ENCODE measurements around the gene REEP6. TPM values are rescaled to one million over a fixed set of nuclear protein-coding genes. Genes with fewer than 3 reads are reported as not detected.
A peak's percentile ranks its signal among the peaks of the same experiment; 100 is the strongest.

The REEP6 gene
- polyA plus RNA-seq, 3 donors, result 0.51 to 1.8 (median 0.81) TPM

- Histone ChIP-seq H3K4me2 (replicated peaks; ENCODE audit: extremely low read depth, low read length, poor library complexity, severe bottlenecking) (no peak overlapping the region), H3K9me3 (replicated peaks in 1 of 2; ENCODE audit: control insufficient read depth in 1 of 2, insufficient read depth in 1 of 2, low read length in 2 of 2) (peaks cover 0 to 7% of the 10 kb centered on the region in 2 donors), H3K79me2 (ENCODE audit: insufficient read depth, low read length) (no peaks in the 10 kb centered on the region), H3K27me3 (ENCODE audit: control insufficient read depth in 2 of 2, insufficient read depth in 2 of 2, low read length in 2 of 2) (peaks cover 37 to 38% of the 10 kb centered on the region in 2 donors), H3K36me3 (replicated peaks in 1 of 2; ENCODE audit: control insufficient read depth in 1 of 2, insufficient read depth in 2 of 2, low read length in 2 of 2) (no peaks in the 10 kb centered on the region), H3K9ac (ENCODE audit: insufficient read depth, low read length, poor library complexity, severe bottlenecking) (no peak overlapping the region), H3K27ac (ENCODE audit: low read depth in 1 of 2, low read length in 2 of 2) (no peak overlapping the region), H3K4me1 (ENCODE audit: control insufficient read depth in 1 of 2, insufficient read depth in 2 of 2, low read length in 2 of 2) (peaks cover 7 to 22% of the 10 kb centered on the region in 2 donors), H2AFZ (ENCODE audit: insufficient read depth, low read depth, low read length, poor library complexity, severe bottlenecking) (no peak overlapping the region), H3K4me3 (replicated peaks in 1 of 3; ENCODE audit: low read depth in 2 of 3, low read length in 3 of 3) (no peak overlapping the region), H4K20me1 (ENCODE audit: insufficient read depth, low read length) (peaks cover 56% of the 10 kb centered on the region)
- TF ChIP-seq CTCF (IDR thresholded peaks at IDR 0.05), result peak; percentile 36
- DNase-seq, result no peak
- intact Hi-C loops (cut with micrococcal nuclease), result no loop called here
- Mint-ChIP-seq H3K9me3 (peaks cover 0 to 7% (median 0%) of the 10 kb centered on the region in 7 donors), H3K4me1 (peaks cover 4% of the 10 kb centered on the region), H3K27me3 (ENCODE audit: low read depth in 3 of 3) (peaks cover 25 to 57% (median 42%) of the 10 kb centered on the region in 3 donors), H3K36me3 (peaks cover 0 to 8% of the 10 kb centered on the region in 2 donors), H3K27ac (no peak overlapping the region), H3K4me3 (peak overlapping the region in 1 of 2 donors; percentile 51)
- WGBS (ENCODE audit: insufficient coverage), result 38% methylated on average over 83 of the region's 83 CpGs
These were observed 25.6 kb upstream of the REEP6 start for GRCh38 chr19:1465191-1466016.

DNA sequence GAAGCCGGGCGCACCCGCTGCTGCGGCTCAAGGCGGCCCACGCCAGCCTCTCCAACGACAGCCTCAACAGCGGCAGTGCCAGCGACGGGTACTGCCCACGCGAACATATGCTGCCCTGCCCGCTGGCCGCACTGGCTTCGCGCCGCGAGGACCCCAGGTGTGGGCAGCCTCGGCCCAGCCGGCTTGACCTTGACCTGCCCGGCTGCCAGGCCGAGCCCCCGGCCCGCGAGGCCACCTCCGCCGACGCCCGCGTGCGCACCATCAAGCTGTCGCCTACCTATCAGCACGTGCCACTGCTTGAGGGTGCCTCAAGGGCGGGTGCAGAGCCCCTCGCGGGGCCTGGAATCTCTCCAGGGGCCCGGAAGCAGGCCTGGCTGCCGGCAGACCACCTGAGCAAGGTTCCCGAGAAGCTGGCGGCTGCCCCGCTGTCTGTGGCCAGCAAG lies 24.9 kb upstream of the REEP6 start:
- no peak overlapping the region for H3K27ac ChIP-seq (ENCODE audit: low read depth in 1 of 2, low read length in 2 of 2)
- peaks cover 42 to 44% of the 10 kb centered on the region in 2 donors for H3K27me3 ChIP-seq (ENCODE audit: control insufficient read depth in 2 of 2, insufficient read depth in 2 of 2, low read length in 2 of 2)
- H3K36me3 Mint-ChIP-seq, result peaks cover 0 to 4% of the 10 kb centered on the region in 2 donors
- H3K27me3 Mint-ChIP-seq (ENCODE audit: low read depth in 3 of 3), result peaks cover 29 to 64% (median 45%) of the 10 kb centered on the region in 3 donors
- intact Hi-C loops (cut with micrococcal nuclease), result no loop called here
- peaks cover 61% of the 10 kb centered on the region for H4K20me1 ChIP-seq (ENCODE audit: insufficient read depth, low read length)
- 54% methylated on average over 41 of the region's 41 CpGs for WGBS (ENCODE audit: insufficient coverage)
- peaks cover 0 to 7% (median 0%) of the 10 kb centered on the region in 7 donors for H3K9me3 Mint-ChIP-seq
- no peak overlapping the region for H3K4me3 Mint-ChIP-seq
- no peak overlapping the region for H3K4me3 ChIP-seq (replicated peaks in 1 of 3; ENCODE audit: low read depth in 2 of 3, low read length in 3 of 3)
- peaks cover 7% of the 10 kb centered on the region for H3K4me1 Mint-ChIP-seq
- H3K4me1 ChIP-seq (ENCODE audit: control insufficient read depth in 1 of 2, insufficient read depth in 2 of 2, low read length in 2 of 2), result peaks cover 13 to 29% of the 10 kb centered on the region in 2 donors
- no peak overlapping the region for H2AFZ ChIP-seq (ENCODE audit: insufficient read depth, low read depth, low read length, poor library complexity, severe bottlenecking)
- H3K36me3 ChIP-seq (replicated peaks in 1 of 2; ENCODE audit: control insufficient read depth in 1 of 2, insufficient read depth in 2 of 2, low read length in 2 of 2), result no peaks in the 10 kb centered on the region
- peaks cover 0 to 7% of the 10 kb centered on the region in 2 donors for H3K9me3 ChIP-seq (replicated peaks in 1 of 2; ENCODE audit: control insufficient read depth in 1 of 2, insufficient read depth in 1 of 2, low read length in 2 of 2)
- DNase-seq, result no peak
- H3K4me2 ChIP-seq (replicated peaks; ENCODE audit: extremely low read depth, low read length, poor library complexity, severe bottlenecking), result no peak overlapping the region
- H3K79me2 ChIP-seq (ENCODE audit: insufficient read depth, low read length), result no peaks in the 10 kb centered on the region
- no peak overlapping the region for H3K9ac ChIP-seq (ENCODE audit: insufficient read depth, low read length, poor library complexity, severe bottlenecking)
- peak; percentile 1 for TF ChIP-seq CTCF (IDR thresholded peaks at IDR 0.05)
- no peak overlapping the region for H3K27ac Mint-ChIP-seq
